Measurements from ENCODE around the gene CUTC.
"Not testable (repeated sequence)": the region's sequence is repeated elsewhere in the genome, so short reads cannot be mapped to it uniquely, and the experiment has no call there.

CUTC gene, protein sequence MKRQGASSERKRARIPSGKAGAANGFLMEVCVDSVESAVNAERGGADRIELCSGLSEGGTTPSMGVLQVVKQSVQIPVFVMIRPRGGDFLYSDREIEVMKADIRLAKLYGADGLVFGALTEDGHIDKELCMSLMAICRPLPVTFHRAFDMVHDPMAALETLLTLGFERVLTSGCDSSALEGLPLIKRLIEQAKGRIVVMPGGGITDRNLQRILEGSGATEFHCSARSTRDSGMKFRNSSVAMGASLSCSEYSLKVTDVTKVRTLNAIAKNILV

GRCh38 chr10:99732033-99732842 is at the start of gene CUTC, which contains the start of gene COX15:
CUTC (plus strand) TSS chr10:99732234; CDS start chr10:99732349, 115 bp downstream.
COX15 (minus strand) TSS chr10:99732127; CDS start chr10:99732049, 78 bp downstream.
- peak; percentile 93 for DNase-seq

DNA sequence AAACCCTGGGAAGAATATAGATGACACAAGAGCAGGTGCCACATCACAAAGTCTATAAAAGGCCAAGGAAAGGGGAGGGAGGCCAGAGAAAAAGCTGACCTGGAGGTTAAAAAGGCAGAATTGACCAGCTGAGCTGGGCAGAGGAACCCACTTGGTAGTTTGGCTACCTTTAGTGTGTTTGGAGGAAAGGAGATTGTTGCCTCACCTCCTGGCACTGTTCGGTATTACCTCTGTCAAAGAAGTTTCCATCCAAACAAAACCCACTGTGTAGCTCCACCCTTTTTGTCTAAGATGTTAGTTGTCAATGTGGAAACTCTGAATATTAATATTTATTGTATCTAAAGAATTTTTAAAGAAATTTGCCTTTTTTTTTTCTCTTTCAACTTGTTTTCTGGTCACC is 49.3 kb upstream of the CUTC start:
- DNase-seq, result no peak

- DNase-seq, result peak; percentile 98
Measured at GRCh38 chr10:99685597-99685967, 46.5 kb upstream of the CUTC start.

DNA sequence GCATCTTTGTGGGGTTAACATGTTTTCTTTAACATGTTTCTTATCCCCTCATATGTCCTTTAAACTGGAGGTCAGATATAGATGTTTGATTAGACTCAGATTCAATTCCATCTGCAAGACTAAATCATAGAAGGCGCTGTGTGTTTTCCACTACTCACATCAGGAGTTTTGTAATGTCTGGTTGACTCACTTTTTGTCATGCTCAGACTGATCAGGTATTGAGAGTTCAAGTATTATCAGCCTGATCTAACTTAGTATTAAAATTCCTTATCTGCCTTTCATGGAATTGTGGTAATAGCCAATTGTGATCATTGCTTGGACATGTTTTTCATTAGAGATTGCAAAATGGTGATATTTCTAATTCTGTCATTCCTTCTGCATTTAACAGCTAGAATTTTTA is 42.6 kb upstream of the CUTC start:
- no peak for DNase-seq

DNA sequence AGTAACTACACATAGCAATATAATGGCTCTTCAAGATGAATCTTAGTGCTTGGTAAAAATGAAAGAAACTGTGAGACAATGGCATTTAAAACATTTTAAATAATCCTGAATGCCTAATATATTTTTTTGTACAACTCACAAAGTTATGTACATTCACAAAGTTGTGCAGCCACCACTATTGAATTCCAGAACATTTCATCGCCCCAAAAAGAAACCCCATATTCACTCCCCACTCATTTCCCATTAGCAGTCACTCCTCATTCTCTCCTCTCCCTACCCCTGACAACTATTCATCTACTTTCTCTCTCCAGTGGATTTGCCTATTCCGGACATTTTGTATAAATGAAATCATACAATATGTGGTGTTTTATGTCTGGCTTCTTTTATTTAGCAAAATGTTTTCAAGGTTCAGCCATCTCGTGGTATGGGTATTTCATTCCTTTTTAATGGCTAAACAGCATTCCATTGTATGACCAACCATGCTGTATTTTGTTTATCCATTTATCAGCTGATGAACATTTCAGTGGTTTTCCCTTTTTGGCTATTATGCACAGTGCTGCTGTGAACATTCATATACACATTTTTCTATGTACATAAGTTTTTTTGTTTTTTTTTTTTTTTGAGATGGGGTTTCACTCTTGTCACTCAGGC is 38.0 kb upstream of the CUTC start:
- DNase-seq, result no peak

DNA sequence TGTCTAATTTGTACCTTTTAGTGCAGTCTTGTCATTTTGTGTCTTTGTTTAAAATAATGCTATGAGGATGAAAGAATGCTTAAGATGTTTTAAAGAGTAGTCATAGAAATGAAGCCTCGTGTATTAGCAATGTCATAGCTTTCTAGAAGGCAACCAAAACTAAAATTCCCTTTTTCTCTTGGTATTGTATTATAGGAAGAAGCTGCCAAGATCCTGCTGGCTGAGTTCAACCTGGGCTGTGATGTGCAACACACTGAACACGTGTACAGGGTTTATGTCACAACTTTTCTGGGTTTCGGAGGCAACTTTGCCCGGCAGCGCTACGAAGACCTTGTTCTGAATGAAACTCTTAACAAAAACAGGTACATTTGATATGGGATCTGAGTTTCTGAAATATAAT is 36.3 kb upstream of the CUTC start:
- no peak for DNase-seq

GRCh38 chr10:99698504-99699080 is 33.4 kb upstream of the CUTC start:
- DNase-seq, result no peak

DNA sequence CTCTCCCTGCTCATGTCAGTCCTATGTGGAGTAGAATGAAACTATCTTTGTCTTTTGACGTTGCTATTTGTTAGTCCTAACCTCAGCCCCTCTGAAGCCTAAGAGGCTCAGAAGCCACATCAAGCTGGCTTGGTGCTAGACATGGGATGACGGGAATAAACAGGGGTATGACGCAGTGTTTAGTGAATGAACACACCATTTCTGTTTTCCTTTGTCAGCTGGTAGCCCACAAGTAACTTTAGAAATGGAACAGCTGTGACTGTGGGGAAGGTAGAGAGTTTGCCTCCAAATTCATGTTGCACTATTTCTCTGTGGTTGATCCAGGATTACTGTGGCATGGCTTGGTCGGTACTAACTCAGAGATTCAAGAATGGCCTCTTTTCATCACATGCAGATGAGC is 31.4 kb upstream of the CUTC start:
- peak; percentile 66 for DNase-seq

GRCh38 chr10:99708428-99709012 is 23.5 kb upstream of the CUTC start:
- no peak for DNase-seq

GRCh38 chr10:99709480-99710229 is 22.4 kb upstream of the CUTC start:
- DNase-seq, result peak; percentile 21

- peak; percentile 81 for DNase-seq
Measured at GRCh38 chr10:99711129-99711719, 20.8 kb upstream of the CUTC start.

DNA sequence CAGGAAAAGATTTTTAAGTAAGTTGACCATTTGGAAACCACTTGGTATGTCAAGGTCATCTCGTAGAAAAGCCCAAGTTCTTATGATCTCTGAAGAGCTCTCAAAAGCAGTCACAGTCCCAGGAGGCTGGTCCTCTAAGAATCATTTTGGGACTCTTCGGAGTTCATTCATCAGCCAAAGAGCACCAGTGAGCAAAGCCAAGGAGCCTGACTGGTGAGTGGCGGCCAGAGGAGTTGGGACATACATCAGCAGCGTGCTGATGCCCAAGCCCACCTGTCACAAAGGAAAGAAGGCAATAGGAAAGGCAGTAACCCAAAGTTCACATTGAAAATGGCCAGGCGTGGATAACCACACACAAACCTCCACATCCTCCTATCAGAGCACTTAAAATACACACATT is 17.6 kb upstream of the CUTC start:
- no peak for DNase-seq

GRCh38 chr10:99720387-99720786 is 11.6 kb upstream of the CUTC start:
- DNase-seq, result no peak

DNA sequence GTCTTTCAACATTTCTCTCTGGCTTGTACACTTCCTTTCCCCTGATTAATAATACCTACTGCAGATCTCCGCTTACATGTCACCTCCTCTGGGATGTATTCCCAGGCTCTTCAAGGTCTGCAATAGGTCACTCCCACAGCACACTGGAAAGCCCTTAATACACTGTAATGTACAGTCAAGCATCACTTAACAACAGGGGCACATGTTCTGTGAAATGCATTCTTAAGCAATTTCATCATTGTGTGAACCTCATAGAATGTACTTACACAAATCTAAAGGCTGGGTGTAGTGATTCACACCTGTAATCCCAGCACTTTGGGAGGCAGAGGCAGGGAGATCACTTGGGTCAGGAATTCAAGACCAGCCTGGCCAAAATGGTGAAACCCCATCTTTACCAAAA is 2.0 kb upstream of the CUTC start:
- DNase-seq, result no peak

DNA sequence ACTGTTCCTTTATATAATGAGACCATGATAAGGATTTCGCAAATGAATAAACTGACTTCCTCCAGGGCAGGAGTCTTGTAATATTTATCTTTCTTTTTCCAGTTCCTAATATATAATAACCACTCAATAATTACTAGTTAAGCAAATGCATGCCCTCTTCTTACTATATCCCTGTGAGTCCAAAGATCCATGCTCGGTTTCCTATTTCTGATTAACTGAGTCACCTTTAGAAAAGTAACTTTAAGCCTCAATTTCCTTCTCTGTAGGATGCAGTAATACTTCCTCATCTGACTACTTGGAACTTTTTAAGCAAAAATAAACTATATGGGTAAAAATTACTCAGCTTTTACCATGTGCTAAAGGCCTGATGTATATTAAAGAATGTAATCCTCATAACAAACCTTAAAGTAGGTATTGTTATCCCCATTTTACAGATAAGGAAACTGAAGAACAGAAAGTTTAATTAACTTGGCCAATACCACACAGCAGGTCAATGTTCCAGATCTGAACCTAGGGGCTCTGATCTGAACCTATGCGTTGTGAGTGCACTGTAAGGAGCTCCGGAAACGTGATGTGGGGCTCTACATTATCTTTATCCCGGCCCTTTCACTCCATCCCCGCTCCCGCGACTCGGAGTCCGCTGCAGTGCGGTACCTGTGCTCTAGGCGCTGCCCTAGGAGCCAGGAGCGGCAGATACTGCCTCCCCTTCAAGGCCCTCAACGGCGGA is 565 bp upstream of the CUTC start:
- DNase-seq, result peak; percentile 34

GRCh38 chr10:99733366-99733765 is 1.3 kb downstream of the CUTC start:
- no peak for DNase-seq

DNA sequence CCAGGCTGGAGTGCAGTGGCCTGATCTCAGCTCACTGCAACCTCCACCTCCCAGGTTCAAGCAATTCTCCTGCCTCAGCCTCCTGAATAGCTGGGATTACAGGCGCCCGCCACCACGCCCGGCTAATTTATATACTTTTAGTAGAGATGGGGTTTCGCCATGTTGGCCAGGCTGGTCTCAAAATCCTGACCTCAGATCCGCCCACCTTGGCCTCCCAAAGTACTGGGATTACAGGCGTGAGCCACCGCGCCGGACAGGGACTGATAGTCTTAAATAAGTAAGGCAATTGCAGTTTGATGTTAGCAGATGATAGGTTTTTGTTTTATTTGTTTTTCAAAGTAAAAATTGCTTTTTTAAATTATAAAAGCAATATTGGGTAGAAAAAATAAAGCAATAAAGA is 2.1 kb downstream of the CUTC start:
- not testable (repeated sequence) for DNase-seq

GRCh38 chr10:99740260-99740659 is 8.2 kb downstream of the CUTC start:
- DNase-seq, result no peak

DNA sequence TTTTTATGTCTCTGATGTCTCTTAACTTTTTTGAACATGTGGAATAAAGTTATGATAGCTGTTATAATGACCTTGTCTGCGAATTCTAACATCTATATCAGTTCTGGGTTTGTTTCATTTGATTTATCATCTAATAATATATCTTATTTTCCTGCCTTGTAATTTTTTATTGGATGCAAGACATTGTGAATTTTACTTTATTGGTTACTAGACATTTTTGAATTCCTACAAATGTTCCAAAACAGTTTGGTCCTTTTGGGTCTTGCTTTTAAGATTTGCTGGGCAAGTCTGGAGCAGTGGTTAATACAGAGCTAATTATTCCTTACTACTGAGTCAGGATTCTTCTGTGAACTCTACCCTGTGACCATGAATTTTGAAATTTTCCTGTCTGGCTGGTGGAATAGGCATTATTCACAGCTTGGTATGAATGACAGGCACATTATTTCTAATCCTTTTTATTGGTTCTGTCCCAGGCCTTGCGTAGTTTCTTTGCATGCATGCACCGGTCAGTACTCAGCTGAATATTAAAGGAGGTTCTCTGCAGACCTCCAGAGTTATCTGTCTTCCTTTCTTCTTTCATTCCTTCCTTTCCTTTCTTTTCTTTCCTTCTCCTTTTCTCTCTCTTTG is 9.0 kb downstream of the CUTC start:
- DNase-seq, result no peak

DNA sequence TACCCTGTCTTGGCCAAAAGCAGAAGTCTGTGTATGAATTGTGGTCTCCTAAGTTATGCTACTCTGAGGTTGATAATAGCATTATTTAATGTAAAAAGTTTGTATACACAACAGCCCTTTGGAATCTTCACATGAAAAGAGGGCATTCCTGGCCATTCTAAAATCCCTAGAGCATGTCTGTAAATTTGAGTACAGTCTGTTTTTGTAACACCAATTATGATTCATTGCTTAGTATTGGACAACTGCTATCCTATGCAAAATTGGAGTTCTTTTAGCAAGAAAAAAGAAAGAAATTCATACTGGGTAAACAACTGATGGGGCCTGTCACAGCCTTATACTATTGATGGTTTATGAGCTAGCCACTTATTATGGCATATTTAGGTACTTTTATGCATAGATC is 10.2 kb downstream of the CUTC start:
- DNase-seq, result no peak

- no peak for DNase-seq
Measured at GRCh38 chr10:99742701-99743100, 10.7 kb downstream of the CUTC start.

Measured in MV-4-11 (cell line).